ENCODE measurements around the gene CDADC1. TPM values are rescaled to one million over a fixed set of nuclear protein-coding genes. Genes with fewer than 3 reads are reported as not detected.

Gene CDADC1
- total and polyA plus RNA-seq, 2 donors (not counting 3 experiments of a cell fraction or from before 2014, with no cell fraction given), result 2.4 to 9.1 TPM

GRCh38 chr13:49305792-49306425 is 58.2 kb downstream of the CDADC1 start:
- ChIA-PET POLR2A (no interaction called here), CTCF (no interaction called here)
- no peak overlapping the region for H3K9ac ChIP-seq (replicated peaks; ENCODE audit: extremely low read depth, insufficient read depth, low read length)
- dilution Hi-C loops (cut with MboI; ENCODE audit: extremely low pct_ligation_motif_present, low sequenced_read_pairs), result no loop called here
- H2AFZ ChIP-seq (ENCODE audit: low read depth, low read length), result no peak overlapping the region
- no peaks in the 10 kb centered on the region for H3K27me3 ChIP-seq (ENCODE audit: control insufficient read depth in 2 of 2, insufficient read depth in 2 of 2, low read length in 2 of 2)
- H3K9me3 ChIP-seq (replicated peaks; ENCODE audit: control insufficient read depth, insufficient read depth, low read length), result no peaks in the 10 kb centered on the region
- no peak for DNase-seq (ENCODE audit: low read depth, low spot score)
- H3K4me3 ChIP-seq (replicated peaks in 1 of 3; ENCODE audit: insufficient read depth in 1 of 3, low read depth in 1 of 3, low read length in 3 of 3), result no peak overlapping the region
- H3K9me1 ChIP-seq (replicated peaks; ENCODE audit: control insufficient read depth, extremely low read depth, insufficient read depth, low read length), result no peaks in the 10 kb centered on the region
- no peak overlapping the region for H3K27ac ChIP-seq (ENCODE audit: insufficient read depth, low read depth, low read length)
- no peaks in the 10 kb centered on the region for H4K20me1 ChIP-seq (replicated peaks; ENCODE audit: control insufficient read depth, extremely low read depth, insufficient read depth, low read length)
- no TSS peak for BruUV-seq (replicated peaks)
- TF ChIP-seq FOS (IDR thresholded peaks at IDR 0.05; ENCODE audit: borderline replicate concordance, insufficient read depth, low read length) (no peak), MYC (IDR thresholded peaks at IDR 0.05; ENCODE audit: low read depth, low read length) (no peak), GATA2 (IDR thresholded peaks at IDR 0.05; ENCODE audit: insufficient read depth, insufficient read length, low read depth, low read length) (no peak), EZH2 (IDR thresholded peaks at IDR 0.05; ENCODE audit: borderline replicate concordance, low read depth, low read length, severe bottlenecking) (no peak), POLR2AphosphoS5 (IDR thresholded peaks at IDR 0.05; ENCODE audit: insufficient read depth, low read depth, low read length) (no peak), JUN (IDR thresholded peaks at IDR 0.05; ENCODE audit: borderline replicate concordance, insufficient read depth, insufficient read length, low read depth) (no peak), CTCF (IDR thresholded peaks at IDR 0.05; ENCODE audit: extremely low read depth in 1 of 2, insufficient read depth in 1 of 2, low read depth in 1 of 2, low read length in 2 of 2) (no peak), POLR2A (IDR thresholded peaks at IDR 0.05; ENCODE audit: low read depth, low read length) (no peak)
- peaks cover 16% of the 10 kb centered on the region for H3K4me1 ChIP-seq (ENCODE audit: control insufficient read depth, extremely low read depth, insufficient read depth, low read length)
- intact Hi-C loops (cut with micrococcal nuclease), result no loop called here
- H3K36me3 ChIP-seq (ENCODE audit: control insufficient read depth in 2 of 2, extremely low read depth in 1 of 2, insufficient read depth in 2 of 2, low read length in 2 of 2), result no peaks in the 10 kb centered on the region
- H3K4me2 ChIP-seq (ENCODE audit: insufficient read depth, low read length), result no peak overlapping the region
- no peaks in the 10 kb centered on the region for H3K79me2 ChIP-seq (ENCODE audit: control insufficient read depth, insufficient read depth, low read length)
- FAIRE-seq, result no peak
